ENCODE measurements around the gene SEPTIN5.

The SEPTIN5 gene

DNA sequence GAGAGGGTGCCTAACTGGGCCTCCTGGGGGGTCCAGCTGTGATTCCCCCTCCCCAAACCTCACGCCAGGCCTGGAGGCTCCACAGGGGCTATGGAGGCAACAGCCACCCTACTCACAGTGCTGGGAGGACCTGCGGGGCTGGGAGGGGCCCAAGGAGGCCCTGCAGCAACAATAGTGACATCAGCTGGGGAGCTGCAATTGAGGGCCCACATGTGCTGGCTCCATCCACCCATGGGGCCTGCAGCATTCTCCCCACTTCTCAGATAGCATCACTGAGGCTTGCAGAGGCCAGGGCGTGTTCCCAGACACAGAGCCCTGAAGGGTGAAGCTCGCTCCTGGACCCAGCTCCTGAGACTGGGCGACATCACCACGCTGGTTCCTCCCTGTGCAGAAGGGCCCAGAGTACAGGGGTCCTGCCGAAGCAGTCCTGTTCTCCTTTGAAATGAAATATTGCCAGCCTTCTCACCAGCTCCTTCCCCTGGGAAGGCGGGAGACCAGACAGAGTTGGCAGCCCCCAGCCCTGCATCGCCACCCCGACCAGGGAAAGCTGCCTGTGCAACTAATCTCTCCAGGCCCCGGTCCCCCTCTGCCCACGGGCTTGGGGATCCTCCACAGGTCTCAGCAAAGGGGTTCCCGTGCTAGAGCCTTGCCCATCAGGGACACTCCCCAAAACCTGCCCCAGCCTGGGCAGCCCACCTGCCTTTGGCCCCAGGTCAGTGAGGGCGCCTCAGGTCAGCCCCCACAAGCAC, 37.4 kb downstream of the SEPTIN5 start:
- DNase-seq = no peak

DNA sequence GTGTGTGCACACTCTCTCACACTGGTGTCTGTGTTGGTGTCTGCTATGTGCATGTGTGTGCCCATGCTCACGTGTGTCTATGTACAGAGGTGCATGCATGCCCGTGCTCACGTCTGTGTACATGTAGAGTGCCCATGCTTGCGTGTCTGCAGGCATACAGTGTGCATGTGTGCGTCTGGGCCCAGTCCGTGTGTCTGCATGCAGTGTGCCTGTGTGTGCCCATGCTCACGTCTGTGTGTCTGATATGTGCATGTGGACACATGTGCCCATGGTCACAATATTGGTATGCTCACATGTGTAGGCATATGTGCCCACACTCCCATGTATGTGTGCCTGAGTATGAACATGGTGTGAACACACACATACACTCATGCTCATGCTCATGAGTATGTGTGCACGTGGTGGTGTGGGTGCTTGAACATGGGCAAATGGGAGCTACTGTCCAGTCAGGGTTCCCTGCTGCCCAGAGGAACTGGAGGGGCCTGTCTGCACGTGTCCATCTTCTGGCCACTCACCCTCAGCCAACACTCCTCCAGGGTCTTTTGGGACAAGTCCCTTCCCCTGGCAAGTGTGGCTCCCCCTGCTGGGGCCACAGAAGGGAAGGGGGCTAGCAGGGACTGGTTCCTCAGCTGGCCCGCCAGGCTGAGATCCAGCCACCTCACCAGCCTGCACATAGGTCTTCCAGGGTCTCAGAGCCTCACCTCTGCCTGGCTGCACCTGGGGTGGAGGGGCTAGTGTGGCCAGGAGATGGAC, 39.0 kb downstream of the SEPTIN5 start:
- no peak for DNase-seq

DNA sequence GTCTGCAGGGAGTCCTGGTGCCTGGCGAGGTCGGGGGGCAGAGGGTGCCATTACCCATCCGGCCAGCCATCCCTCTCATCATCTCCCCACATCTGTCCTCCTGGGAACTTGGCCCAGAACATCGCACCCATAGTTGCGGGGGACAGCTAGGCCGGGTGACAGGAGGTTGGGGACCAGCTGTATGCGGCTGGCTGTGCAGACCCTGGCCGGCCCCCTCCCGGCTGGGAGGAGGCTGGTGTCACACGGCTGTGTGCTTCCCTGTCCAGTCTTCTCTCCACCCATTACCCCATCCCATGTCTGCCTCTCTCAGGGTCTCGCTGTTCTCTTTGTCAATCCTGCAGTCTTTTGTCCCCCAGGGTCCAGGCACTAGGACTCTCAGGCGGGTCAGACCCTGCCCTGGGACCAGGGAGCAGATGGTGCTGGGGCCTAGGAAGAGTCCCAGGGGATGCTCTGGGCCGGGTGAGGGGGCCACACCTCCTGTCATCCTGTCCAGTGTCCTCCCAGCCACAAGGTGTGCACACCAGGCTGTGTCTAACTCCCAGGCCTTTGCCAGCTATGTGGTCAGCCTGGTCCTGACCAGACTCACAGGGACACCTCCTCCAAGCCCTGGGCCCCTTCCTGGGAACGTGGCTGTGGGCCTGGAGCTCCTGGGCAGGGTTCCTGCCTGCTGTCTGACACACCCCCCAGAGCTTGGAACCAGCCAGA, 39.8 kb downstream of the SEPTIN5 start:
- no peak for DNase-seq

DNA sequence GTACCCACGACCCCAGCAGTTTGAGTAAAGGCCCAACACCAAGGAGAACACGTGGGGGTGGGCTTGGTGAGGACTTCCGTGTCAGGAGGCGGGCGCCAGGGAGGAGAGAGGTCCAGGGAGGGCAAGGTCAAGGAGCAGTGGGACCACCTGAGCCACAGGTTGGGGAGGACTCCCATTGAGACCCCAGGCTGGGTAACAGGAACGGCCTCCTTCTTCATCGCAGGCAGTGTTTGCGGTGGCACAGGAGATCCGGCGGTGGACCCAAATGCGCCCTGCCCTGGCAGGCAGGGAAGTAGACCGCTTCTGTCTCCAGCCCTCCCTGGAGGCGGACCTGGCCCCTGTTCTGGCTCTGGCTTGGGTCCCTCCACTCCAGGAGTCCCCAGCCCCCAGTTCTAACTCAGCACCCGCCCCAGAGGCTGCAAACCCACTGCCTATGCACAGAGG, 40.4 kb downstream of the SEPTIN5 start:
- DNase-seq = no peak

DNA sequence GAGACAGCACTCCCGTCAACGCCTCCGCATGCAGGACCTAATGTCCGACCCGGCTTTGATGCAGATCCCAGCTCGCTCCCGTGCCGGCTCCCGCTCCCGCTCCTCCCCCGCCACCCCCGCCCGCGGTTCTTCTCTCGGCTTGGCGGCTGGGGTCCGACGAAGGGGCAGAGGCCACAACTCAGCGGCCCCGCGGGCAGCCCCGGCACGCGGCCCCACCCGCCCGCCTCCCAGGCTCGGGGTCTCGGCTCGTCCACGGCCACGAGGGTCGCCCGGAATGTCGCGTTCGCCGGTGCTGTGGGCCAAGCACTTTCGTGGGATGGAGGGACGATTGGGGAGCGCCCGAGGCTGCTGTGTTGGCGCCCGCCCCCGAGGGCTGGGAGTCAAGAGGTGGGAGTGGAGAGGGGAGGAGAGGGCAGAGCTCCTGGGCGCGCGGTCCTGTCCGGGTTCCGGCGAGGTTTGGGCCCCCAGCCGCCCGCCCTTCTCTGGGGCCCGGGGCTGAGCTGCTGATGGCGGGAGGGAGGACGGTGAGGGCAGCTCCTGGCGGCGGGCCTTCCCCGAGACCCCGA, 40.9 kb downstream of the SEPTIN5 start:
- no peak for DNase-seq

DNA sequence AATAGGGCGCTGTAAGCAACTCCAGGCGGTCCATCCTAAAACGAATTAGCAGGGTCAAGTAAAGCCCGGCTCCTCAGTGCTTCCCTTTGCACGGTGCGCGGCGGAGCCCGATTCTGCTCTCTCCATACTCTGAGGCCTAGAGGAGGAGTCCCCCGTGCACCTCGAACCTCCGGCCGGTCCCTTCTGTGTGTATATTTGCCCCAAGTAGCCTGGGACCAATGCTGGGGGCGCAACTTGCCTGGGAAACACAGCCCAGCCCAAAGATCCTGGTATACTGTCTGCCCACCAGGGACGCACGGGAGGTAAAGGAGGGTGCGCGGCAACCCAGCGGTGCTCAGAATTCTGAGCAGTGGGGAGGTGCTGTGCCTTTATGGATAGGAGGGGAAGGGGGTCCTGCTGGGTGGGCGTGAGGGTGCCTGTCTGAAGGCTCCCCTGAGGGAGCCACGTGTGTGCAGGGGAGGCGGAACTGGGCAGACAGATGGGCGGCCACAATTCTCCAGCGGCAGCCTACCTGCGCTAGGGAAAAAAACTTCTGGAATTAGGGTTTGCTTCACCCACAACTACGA, 41.5 kb downstream of the SEPTIN5 start:
- no peak for DNase-seq

DNA sequence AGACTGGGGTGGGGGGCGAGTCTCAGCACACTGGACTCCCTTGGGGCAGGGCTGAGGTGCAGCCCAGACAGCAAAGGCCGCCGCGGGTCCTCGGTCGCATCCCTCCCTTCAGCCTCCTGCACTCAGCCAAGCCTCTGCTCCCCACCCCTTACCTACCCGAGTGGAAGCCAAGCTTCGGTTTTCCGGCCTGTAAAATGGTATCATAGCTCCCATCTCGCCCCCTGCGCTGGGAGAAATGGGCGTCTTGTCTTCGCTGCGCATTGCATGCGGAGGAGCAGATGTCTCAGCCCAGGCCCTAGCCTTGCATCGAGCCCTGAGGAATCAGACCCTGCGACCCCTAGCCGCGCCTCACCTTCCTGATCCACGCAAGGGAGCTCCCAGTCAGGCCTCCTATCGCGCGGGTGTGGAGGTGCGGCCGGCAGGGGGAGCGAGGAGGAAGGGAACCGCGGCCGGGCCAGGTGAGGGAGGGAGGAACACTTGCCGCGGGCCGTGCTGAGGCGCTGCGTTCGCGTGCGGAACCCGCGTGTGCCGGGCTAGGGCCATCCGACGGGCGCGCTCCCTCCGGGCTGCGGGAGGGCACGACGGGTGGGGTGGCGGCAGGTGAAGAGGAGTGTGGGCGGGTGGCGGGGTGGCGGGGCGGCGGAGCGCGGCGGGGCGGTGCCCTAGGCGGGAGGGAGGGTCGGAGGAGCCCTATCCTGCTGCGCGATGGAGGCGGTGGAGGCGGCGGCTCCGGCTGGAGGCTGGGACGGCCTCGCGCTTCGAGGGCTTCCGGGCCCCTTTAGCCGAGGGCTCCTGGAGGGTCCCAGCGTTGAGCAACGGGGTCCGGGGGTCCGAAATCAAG, 42.2 kb downstream of the SEPTIN5 start:
- peak; percentile 86 for DNase-seq

DNA sequence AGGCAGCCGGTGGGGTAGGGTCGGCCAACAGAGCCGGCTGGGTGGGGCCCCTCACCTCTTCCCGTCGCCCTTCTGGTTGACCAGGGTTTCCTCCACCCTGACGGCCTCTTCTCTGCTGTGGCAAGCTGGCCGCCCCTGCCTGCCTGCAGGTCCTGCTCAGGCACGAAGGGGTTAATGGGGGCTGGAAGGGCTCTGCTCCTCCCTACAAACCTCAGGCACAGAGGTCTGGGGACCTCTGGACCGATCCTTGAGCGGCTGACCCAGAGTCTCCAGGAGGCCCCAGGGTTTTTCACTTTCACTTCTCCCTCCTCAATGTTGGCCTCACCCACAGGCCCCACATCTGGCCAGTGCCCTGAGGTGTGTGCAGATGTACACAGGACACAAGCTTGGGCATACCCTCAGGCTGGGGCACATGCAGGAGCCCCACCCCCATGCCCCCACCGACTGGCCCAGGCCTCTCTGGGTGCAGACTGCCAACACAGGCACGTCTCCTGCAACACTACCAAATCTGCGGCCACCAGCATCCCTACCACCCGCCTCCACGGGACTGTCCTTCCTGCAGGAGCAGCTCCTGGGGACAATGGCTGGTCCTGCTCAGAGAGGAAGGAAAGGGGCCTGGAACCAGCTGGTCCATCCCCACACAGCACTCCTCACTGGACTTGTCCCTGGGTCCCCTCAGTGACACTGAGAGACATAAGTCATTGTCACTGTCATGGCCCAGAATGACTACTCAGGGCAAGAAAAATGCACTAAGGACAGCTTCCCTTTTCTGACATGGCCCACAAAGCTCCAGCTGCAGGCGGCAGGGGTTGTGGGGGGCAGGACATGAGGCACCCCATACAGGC, 43.1 kb downstream of the SEPTIN5 start:
- DNase-seq = no peak

DNA sequence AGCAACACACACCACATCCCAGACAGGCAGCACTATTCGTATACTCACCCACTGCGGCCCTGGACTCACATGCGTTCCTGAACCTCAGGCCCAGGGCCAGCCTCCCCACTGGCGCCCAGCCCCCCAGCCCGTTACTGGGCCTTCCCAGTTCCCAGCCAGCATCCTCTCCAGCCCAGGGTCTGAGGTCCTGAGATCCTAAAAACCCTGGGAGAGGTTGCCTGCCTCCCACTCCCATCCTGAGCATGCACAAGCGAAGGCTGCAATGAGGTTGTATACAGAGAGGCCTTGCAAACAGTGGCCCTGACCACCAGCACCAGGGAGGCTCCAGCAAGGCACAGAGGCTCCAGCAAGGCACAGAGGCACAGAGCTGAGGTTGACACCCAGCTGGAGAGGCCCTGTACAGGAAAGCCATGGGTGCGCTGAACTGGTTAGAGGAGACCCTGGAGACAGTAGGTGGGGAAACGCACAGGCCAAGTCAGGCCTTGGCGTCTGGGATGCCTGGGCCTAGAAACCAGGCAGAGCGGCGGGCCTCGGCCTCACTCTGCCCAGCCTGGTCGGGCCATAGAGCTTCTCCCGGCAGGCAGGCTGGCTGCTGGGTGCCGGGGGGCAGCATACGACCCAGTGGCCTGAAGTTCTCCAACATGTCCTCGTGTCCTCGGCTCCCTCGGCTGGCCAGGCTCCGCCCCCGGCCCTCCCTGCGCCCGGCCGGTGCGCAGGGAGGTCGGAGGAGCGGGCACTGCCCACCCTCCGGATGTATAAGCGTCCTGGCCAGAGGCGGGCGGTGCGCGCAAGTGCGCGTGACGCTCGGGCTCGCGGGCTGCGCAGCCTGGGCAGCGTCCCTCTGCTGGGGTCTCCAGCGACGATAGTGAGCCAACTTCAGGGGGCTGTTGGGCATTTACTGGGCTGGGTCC, 43.9 kb downstream of the SEPTIN5 start:
- no peak for DNase-seq

DNA sequence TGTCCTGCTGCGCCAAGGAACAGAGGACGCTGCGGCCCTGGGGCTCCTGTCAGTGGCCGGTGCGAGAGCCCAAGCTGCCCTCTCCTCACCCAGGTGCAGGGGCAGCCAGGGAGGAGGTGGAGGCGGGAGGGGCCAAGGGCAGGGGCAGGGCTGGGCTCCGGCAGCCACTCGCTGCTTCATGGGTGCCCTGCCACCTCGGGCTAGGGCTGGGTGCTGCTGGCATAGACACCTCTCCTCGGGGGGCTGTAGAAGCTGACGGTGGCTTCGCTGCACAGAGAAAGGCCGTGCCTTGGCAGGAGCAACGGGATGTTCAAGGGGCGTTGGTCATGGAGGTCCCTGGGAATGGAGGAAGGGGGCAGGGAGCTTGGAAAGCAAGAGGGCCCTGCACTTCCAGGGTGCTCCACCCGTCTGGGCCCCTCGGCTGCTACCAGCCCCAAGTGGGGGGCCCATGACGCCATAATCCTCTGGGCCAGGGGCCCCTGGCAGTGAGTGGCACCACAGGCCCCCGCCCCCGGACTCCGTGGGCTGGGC, 44.7 kb downstream of the SEPTIN5 start:
- DNase-seq = no peak

DNA sequence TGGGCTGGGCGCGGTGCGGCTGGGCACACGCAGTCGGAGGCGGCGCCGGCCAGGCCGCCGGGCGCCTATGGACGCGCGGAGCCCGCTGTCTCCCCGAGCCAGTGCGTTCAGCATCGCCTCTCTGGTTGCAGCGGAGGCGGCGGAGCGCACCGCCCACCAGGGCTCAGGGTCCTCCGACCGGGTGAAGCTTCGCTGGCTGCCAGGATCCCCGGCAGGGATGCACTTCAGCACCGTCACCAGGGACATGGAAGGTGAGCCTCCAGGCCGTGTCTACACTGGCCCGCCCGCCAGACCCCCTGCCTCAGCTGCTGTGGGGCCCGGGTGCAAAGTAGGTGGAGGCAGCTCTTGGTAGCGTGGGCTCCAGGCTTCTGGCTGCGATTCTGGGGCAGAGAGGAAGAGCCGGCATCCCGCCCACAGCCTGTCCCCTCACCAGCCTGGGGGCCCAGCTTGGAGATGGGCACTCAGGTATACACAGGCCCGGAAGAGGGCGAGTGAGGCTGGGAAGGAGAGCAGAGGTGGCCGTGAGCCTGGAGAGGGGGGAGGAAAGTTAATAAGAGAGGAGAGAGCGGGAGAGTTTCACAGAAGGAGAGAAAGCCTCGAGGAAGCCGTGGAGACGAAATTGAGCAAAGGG, 45.2 kb downstream of the SEPTIN5 start:
- no peak for DNase-seq

DNA sequence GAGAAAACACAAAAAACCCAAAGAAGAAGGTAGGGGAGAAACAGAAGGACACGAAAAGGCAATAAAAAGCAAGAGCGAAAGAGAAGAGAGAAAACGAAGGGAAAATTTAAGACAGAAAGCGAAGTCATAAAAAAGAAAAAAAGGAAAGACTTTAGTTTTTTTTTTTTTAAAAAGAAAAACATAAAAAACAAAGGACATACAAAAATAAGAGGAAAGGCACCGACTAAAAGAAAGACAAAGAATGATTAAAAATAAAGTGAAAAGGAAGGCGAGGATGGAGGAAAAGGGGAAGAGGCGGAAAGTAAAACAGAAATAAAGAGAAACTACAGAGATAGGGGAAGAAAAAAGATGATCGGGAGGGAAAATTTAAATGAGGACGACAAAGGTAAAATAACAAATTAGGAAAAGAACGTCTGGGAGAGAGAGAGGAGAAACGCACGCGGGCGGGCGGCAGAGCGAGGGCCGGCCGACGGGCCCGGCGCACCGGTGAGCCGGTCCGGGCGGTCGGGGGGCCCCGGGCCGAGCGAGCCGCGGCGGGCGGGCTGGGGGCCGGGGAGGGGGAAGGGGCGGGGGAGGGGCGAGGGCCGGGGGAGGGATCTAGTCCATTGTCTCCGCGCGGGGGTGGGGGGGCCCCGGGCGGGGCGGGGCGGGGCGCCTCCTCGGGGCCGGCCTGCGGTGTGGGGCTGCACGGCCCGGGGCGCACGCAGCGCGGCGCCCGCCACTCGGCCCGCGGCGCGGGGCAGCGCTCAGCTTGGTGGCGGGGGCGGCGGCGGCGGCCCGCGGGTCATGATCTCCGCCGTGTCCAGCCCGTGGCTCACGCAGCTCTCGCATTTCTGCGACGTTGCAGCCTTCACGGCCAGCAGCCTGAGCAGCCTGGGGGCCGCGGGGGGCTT, 46.0 kb downstream of the SEPTIN5 start, which contains the start of gene TBX1:
Gene TBX1, plus strand, starts transcription at position 721 of the 893 bp plus-strand sequence. Its CDS starts 66 bp downstream, at position 787.
- DNase-seq = no peak

DNA sequence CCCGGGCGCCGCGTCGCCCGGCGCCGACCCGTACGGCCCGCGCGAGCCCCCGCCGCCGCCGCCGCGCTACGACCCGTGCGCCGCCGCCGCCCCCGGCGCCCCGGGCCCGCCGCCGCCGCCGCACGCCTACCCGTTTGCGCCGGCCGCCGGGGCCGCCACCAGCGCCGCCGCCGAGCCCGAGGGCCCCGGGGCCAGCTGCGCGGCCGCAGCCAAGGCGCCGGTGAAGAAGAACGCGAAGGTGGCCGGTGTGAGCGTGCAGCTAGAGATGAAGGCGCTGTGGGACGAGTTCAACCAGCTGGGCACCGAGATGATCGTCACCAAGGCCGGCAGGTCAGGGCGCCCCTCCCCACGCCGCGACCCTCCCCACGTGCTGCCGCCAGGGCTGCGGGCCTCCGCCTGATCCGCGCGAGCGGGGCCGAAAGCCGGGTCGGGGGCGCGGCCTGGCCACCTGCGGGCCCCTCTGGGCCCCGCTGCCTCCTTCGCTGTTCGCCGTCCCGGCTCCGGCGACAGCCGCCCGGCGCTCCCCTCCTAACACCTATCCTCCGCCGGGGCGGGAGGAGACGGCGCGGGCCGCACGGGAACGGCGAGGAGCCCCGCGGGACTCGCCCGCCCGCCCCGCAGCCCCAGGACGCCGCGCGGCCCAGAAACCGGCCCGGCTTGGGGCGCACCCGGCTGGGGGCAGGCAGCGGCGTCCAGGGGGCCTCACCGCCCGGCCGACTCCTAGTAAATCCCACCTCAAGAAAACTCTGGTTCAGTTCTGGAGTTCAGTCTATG, 46.8 kb downstream of the SEPTIN5 start:
- no peak for DNase-seq

DNA sequence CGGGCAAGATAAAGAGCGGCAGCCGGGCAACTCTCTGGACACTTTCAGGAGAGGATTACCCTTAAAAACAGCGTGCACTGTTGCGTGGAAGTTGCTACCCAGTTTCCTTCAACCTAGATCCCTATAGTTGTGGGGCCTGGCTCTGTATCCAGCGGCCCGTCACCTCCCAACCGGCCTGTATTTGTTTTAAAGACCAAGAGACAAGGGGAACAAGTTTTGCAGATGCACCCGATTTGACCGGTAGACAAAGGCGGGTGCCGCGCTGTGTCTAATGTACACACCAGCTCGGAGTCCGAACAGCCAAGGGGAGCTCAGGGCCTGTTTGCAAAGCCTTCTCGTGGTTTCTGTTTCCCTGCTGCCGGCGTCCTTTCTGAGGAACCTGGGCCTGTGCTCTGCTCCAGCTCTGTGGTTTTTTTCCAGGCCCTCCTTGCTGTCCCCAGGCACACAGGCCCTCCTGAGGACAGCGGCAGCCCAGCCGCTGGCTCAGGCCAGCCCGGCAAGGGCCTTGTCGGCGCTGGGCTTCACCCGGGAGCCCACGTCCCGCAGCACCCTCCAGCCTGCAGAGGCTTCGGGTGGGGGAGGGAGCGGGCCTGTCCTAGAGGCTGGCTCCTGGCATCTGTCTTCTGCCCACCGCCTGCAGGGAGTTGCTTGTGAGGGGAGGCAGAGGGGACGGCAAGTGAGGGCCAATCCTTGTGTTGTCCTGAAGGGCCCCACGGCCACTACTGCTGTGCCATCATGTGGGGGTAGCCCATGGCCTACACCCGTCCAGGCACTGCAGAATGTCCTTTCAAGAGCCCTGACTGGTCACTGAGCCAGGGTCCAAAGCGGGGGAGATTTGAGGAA, 47.6 kb downstream of the SEPTIN5 start:
- no peak for DNase-seq

DNA sequence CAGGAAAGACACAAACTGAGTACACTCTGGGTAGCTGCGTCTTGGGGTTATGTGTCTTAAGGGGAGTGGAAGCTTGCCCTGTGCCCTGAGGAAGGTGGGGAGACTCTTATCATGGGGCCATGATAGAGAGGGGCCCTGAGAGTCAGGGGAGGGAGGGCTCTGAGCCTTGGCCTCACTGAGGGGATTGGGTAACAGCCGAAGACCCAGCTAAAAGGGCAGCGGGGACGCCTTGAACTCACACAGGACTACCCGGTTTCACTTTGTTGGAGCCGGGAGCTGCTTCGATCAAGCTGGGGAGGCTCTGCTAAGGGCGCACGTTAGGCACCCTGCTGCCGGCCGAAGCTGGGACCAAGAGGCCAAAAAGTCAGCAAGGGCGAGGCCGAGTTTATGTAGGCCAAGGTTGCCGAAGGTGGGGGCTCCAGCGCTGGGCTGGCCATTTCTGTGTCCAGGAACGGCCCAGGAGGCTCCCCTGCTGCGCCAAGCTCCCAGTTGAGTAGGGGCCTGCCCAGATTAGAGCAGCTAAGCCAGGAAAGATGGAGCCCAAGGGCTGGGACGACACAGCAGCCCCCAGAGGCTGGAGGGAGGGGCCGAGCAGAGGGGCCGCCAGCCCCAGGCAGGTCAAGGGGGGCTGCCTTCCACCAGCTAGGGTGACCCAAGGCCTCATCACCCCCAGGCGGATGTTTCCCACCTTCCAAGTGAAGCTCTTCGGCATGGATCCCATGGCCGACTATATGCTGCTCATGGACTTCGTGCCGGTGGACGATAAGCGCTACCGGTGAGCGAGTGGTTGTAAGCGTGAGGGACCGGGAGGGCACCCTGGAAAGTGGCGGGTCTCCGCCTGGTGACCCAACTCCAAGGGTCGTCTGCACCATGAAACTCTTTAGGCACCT, 48.5 kb downstream of the SEPTIN5 start:
- DNase-seq = no peak
